Colonic mucosa (tissue), 4 donors: ENCODE results near the gene HSPA2. TPM values are rescaled to one million over a fixed set of nuclear protein-coding genes. Genes with fewer than 3 reads are reported as not detected.

Experiments used
- DNase-seq: peaks from one replicate; pipeline ENCODE4 v3.0.0-alpha.2; 2020
- H3K27ac ChIP-seq: fragments of 200-600 bp; one replicate; pipeline ENCODE4 v1.8.0; 2021
- H3K27me3 ChIP-seq: fragments of 200-600 bp; one replicate; pipeline ENCODE4 v1.8.0; 2021
- H3K36me3 ChIP-seq: fragments of 200-600 bp; one replicate; pipeline ENCODE4 v1.8.0; 2021
- H3K4me1 ChIP-seq: fragments of 200-600 bp; one replicate; pipeline ENCODE4 v1.8.0; 2021; ENCODE audit warnings: mild to moderate bottlenecking
- H3K4me3 ChIP-seq: fragments of 200-600 bp; one replicate; pipeline ENCODE4 v1.8.0; 2021
- H3K9ac ChIP-seq, 2 donors: one replicate each; pipeline ENCODE4 v1.7.0; 2013; ENCODE audit warnings: control low read depth in 2 of 2, low read depth in 2 of 2, low read length in 2 of 2
- H3K9me3 ChIP-seq: fragments of 200-600 bp; one replicate; pipeline ENCODE4 v1.8.0; 2021
- CTCF ChIP-seq: fragments of 200-600 bp; IDR thresholded peaks from one replicate; pipeline ENCODE4 v1.8.0; 2022; ENCODE audit warnings: antibody characterized with exemption, mild to moderate bottlenecking
- intact Hi-C: fragments of 100-400 bp; cut with DNase I; formaldehyde crosslinking; loops from one replicate; pipeline ENCODE4 v1.14.1; 2022
- total RNA-seq, 2 donors: library from RNA; stranded (reverse); fragmentation: NEBNext Ultra II Directional in 1 of 2; extraction: Animal tissue kit (Norgen Biotek cat#: 25700) in 1 of 2; gene quantifications; one replicate each; pipeline ENCODE4 v1.2.1, GENCODE V29; 2021
- donor health status: healthy.
- donor health status: DM: no; HTN: no; CAD: no.
- donor health status: DM: no; HTN: no; CAD: no.

Gene HSPA2
- total RNA-seq, 2 donors from 2014 or later: 21.6 to 66.1 TPM

- H3K4me3 ChIP-seq: no peak overlapping the region
- no peak for TF ChIP-seq CTCF
- no peak for DNase-seq
- H3K9ac ChIP-seq: no peak overlapping the region
- H3K27ac ChIP-seq: no peak overlapping the region
- intact Hi-C loops: no loop called here
- H3K36me3 ChIP-seq: no peaks in the 10 kb centered on the region
- no peaks in the 10 kb centered on the region for H3K9me3 ChIP-seq
- H3K27me3 ChIP-seq: no peaks in the 10 kb centered on the region
- peaks cover 25% of the 10 kb centered on the region for H3K4me1 ChIP-seq
These were observed 32.2 kb upstream of the HSPA2 start for GRCh38 chr14:64508215-64508776.

GRCh38 chr14:64509036-64509435 is 31.5 kb upstream of the HSPA2 start:
- H3K27ac ChIP-seq: no peak overlapping the region
- DNase-seq: peak; percentile 40
- H3K27me3 ChIP-seq: no peaks in the 10 kb centered on the region
- H3K4me1 ChIP-seq: peaks cover 25% of the 10 kb centered on the region
- no peaks in the 10 kb centered on the region for H3K9me3 ChIP-seq
- no peak overlapping the region for H3K9ac ChIP-seq
- intact Hi-C loops: no loop called here
- no peak for TF ChIP-seq CTCF
- H3K36me3 ChIP-seq: no peaks in the 10 kb centered on the region
- H3K4me3 ChIP-seq: no peak overlapping the region

GRCh38 chr14:64510825-64511671 is 29.5 kb upstream of the HSPA2 start:
- Histone ChIP-seq H3K36me3 (no peaks in the 10 kb centered on the region), H3K27me3 (no peaks in the 10 kb centered on the region), H3K9me3 (no peaks in the 10 kb centered on the region), H3K4me1 (peaks cover 23% of the 10 kb centered on the region), H3K4me3 (no peak overlapping the region), H3K9ac (peak overlapping the region in 1 of 2 donors; percentile 22), H3K27ac (peak overlapping the region; percentile 0)
- peak; percentile 83 for DNase-seq
- TF ChIP-seq CTCF: peak; percentile 95
- intact Hi-C loops: no loop called here

- H3K4me3 ChIP-seq: no peak overlapping the region
- intact Hi-C loops: no loop called here
- peaks cover 6% of the 10 kb centered on the region for H3K4me1 ChIP-seq
- H3K36me3 ChIP-seq: no peaks in the 10 kb centered on the region
- no peaks in the 10 kb centered on the region for H3K27me3 ChIP-seq
- H3K9me3 ChIP-seq: no peaks in the 10 kb centered on the region
- DNase-seq: no peak
- no peak overlapping the region for H3K9ac ChIP-seq
- no peak for TF ChIP-seq CTCF
- no peak overlapping the region for H3K27ac ChIP-seq
These were observed 27.3 kb upstream of the HSPA2 start for GRCh38 chr14:64513271-64513670.

GRCh38 chr14:64515053-64515452 is 25.5 kb upstream of the HSPA2 start:
- intact Hi-C loops: no loop called here
- no peaks in the 10 kb centered on the region for H3K9me3 ChIP-seq
- H3K4me1 ChIP-seq: no peaks in the 10 kb centered on the region
- H3K27me3 ChIP-seq: no peaks in the 10 kb centered on the region
- H3K4me3 ChIP-seq: no peak overlapping the region
- no peak for DNase-seq
- no peak overlapping the region for H3K9ac ChIP-seq
- no peaks in the 10 kb centered on the region for H3K36me3 ChIP-seq
- no peak overlapping the region for H3K27ac ChIP-seq
- TF ChIP-seq CTCF: no peak
